ENCODE data around the gene IFITM10.

IFITM10 gene

GRCh38 chr11:1746956-1747752, 3.2 kb downstream of the IFITM10 start:
- TF ChIP-seq ZFX (IDR thresholded peaks at IDR 0.05) (no peak), CTCF (conservative IDR thresholded peaks at IDR 0.05) (no peak)

GRCh38 chr11:1746511-1746931, 3.9 kb downstream of the IFITM10 start:
- TF ChIP-seq ZFX (IDR thresholded peaks at IDR 0.05) (no peak), CTCF (conservative IDR thresholded peaks at IDR 0.05) (no peak)
- no peak overlapping the region for H3K27ac ChIP-seq

More at GRCh38 chr11:1746956-1747752, 3.2 kb downstream of the IFITM10 start:
- no peak overlapping the region for H3K27ac ChIP-seq

- no peak overlapping the region for H3K27ac ChIP-seq
- TF ChIP-seq ZFX (IDR thresholded peaks at IDR 0.05) (no peak), CTCF (conservative IDR thresholded peaks at IDR 0.05) (no peak)
Observed at GRCh38 chr11:1745701-1746320, 4.6 kb downstream of the IFITM10 start.

- TF ChIP-seq ZFX (IDR thresholded peaks at IDR 0.05) = no peak
- H3K27ac ChIP-seq = no peak overlapping the region
Observed at GRCh38 chr11:1744891-1745700, 5.3 kb downstream of the IFITM10 start.

- H3K27ac ChIP-seq = no peak overlapping the region
- no peak for TF ChIP-seq CTCF (conservative IDR thresholded peaks at IDR 0.05)
- no peak for TF ChIP-seq ZFX (IDR thresholded peaks at IDR 0.05)
Observed at GRCh38 chr11:1744137-1744886, 6.1 kb downstream of the IFITM10 start.

- TF ChIP-seq CTCF (conservative IDR thresholded peaks at IDR 0.05) (no peak), ZFX (IDR thresholded peaks at IDR 0.05) (no peak)
- H3K27ac ChIP-seq = no peak overlapping the region
Observed at GRCh38 chr11:1743585-1744136, 6.7 kb downstream of the IFITM10 start.
